ENCODE data around the gene DHFR. TPM values are rescaled to one million over a fixed set of nuclear protein-coding genes. Genes with fewer than 3 reads are reported as not detected.
A peak's percentile ranks its signal among the peaks of the same experiment; 100 is the strongest.
"Not testable (repeated sequence)": the region's sequence is repeated elsewhere in the genome, so short reads cannot be mapped to it uniquely, and the experiment has no call there.

DHFR gene
- total and polyA plus RNA-seq, 5 donors: 4.3 to 14.9 (median 8.7) TPM

DNA sequence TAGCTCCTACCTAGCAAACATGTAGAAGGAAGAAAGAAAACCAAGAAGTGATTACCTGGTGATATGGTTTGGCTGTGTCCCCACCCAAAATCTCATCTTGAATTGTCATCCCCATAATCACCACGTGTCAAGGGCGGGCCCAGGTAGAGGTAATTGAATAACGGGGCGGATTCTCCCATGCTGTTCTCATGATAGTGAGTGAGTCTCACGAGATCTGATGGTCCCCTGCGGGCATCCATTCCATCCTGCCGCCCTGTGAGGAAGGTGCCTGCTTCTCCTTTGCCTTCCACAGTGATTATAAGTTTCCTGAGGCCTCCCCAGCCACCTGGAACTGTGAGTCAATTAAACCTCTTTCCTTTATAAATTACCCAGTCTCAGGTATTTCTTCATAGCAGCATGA, 57.3 kb downstream of the DHFR start:
- no peaks in the 10 kb centered on the region for H3K4me1 ChIP-seq (ENCODE audit: control insufficient read depth, insufficient read depth, low read length)
- no peaks in the 10 kb centered on the region for H3K27me3 ChIP-seq (ENCODE audit: control insufficient read depth, insufficient read depth)
- ATAC-seq: no peak
- no peak overlapping the region for H3K27ac ChIP-seq (ENCODE audit: low read length)
- intact Hi-C loops (cut with DNase I): no loop called here
- H3K9me3 ChIP-seq (ENCODE audit: control insufficient read depth, low read length): no peaks in the 10 kb centered on the region
- DNase-seq: no peak
- no peak overlapping the region for H3K4me3 ChIP-seq (ENCODE audit: low read length)
- WGBS: 75% methylated on average over 7 of the region's 7 CpGs

- intact Hi-C loops (cut with DNase I): no loop called here
- no peak overlapping the region for H3K4me3 ChIP-seq (ENCODE audit: low read length)
- no peaks in the 10 kb centered on the region for H3K9me3 ChIP-seq (ENCODE audit: control insufficient read depth, low read length)
- WGBS: 58% methylated on average over 2 of the region's 2 CpGs
- no peaks in the 10 kb centered on the region for H3K27me3 ChIP-seq (ENCODE audit: control insufficient read depth, insufficient read depth)
- no peak overlapping the region for H3K27ac ChIP-seq (ENCODE audit: low read length)
- ATAC-seq: peak in 1 of 2 donors; percentile 19
- no peak for DNase-seq
- H3K4me1 ChIP-seq (ENCODE audit: control insufficient read depth, insufficient read depth, low read length): no peaks in the 10 kb centered on the region
Measured at GRCh38 chr5:80594810-80595209, 60.0 kb downstream of the DHFR start.

DNA sequence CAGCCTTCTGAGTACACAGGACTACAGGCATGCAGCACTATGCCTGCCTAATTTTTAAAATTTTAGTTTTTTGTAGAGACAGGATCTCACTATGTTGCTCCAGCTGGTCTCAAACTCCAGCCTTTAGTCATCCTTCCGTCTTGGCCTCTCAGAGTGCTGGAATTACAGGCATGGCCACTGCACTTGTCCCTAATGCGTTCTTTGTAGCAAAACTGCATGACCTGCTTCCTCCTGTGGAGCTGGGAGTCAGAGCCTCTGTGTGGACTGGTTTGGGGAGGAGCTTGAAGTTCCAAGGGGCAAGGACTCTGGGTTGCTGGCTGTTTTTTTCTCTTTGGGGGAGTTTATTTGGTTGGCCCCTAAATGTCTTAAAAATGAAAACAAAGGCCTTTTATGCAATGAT, 62.0 kb downstream of the DHFR start:
- H3K4me3 ChIP-seq (ENCODE audit: low read length): no peak overlapping the region
- no peak overlapping the region for H3K27ac ChIP-seq (ENCODE audit: low read length)
- no peaks in the 10 kb centered on the region for H3K27me3 ChIP-seq (ENCODE audit: control insufficient read depth, insufficient read depth)
- no peak for ATAC-seq
- no peak for DNase-seq
- intact Hi-C loops (cut with DNase I): no loop called here
- no peaks in the 10 kb centered on the region for H3K9me3 ChIP-seq (ENCODE audit: control insufficient read depth, low read length)
- 76% methylated on average over 2 of the region's 2 CpGs for WGBS
- H3K4me1 ChIP-seq (ENCODE audit: control insufficient read depth, insufficient read depth, low read length): no peaks in the 10 kb centered on the region

DNA sequence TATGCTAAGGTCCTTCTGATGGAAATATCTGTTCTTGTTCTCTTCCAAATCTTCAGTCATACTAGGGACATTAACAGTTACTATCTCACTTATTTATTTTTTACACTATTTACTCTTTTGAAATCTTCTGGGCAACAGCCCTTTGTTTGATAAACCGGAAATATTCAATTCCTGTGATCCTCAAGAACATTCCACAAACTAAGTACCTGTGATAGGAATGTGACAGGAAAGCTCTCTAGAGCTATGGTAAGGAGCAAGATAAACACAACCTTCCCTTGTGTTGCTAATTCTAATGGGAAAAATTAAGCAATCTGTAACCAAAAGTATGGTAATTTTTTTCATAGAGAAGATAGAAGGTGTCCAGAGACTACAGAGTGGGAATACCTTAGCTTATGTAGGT, 62.7 kb downstream of the DHFR start:
- DNase-seq (no peak), ATAC-seq (no peak)
- intact Hi-C loops (cut with DNase I): no loop called here

DNA sequence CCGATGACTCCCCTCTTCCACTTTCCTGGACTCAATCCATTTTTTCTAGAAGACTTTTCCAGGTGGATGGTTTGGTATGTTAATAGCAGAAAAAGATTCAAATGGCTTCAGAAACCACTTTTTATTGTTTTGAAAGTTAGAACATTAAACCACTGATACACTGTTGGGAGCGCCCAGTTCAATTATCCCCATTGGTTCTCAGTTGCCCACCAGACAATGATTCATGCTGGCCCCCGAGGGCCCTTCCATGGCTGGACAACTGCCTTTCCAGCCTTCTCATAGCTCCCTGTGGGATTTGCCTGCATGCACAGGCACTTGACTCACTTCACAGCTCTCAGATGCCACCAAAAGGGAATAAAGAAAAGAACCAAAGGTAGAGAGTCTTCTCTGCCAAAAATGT, 63.4 kb downstream of the DHFR start:
- Histone ChIP-seq H3K4me3 (ENCODE audit: low read length) (no peak overlapping the region), H3K27me3 (ENCODE audit: control insufficient read depth, insufficient read depth) (no peaks in the 10 kb centered on the region), H3K4me1 (ENCODE audit: control insufficient read depth, insufficient read depth, low read length) (no peaks in the 10 kb centered on the region), H3K27ac (ENCODE audit: low read length) (no peak overlapping the region), H3K9me3 (ENCODE audit: control insufficient read depth, low read length) (no peaks in the 10 kb centered on the region)
- WGBS: 95% methylated on average over 3 of the region's 3 CpGs
- no peak for ATAC-seq
- no peak for DNase-seq
- intact Hi-C loops (cut with DNase I): no loop called here

More for the DNA sequence above, 62.7 kb downstream of the DHFR start:
- H3K9me3 ChIP-seq (ENCODE audit: control insufficient read depth, low read length): no peaks in the 10 kb centered on the region
- no peak overlapping the region for H3K27ac ChIP-seq (ENCODE audit: low read length)
- H3K27me3 ChIP-seq (ENCODE audit: control insufficient read depth, insufficient read depth): no peaks in the 10 kb centered on the region
- H3K4me1 ChIP-seq (ENCODE audit: control insufficient read depth, insufficient read depth, low read length): no peaks in the 10 kb centered on the region
- H3K4me3 ChIP-seq (ENCODE audit: low read length): no peak overlapping the region
- WGBS: 51% methylated on average over 1 of the region's 1 CpG

- intact Hi-C loops (cut with DNase I): no loop called here
- Histone ChIP-seq H3K9me3 (ENCODE audit: control insufficient read depth, low read length) (no peaks in the 10 kb centered on the region), H3K27me3 (ENCODE audit: control insufficient read depth, insufficient read depth) (no peaks in the 10 kb centered on the region), H3K4me1 (ENCODE audit: control insufficient read depth, insufficient read depth, low read length) (no peaks in the 10 kb centered on the region), H3K4me3 (ENCODE audit: low read length) (no peak overlapping the region), H3K27ac (ENCODE audit: low read length) (no peak overlapping the region)
- WGBS: 82% methylated on average over 5 of the region's 5 CpGs
- no peak for DNase-seq
- no peak for ATAC-seq
Measured at GRCh38 chr5:80590766-80591165, 64.0 kb downstream of the DHFR start.

DNA sequence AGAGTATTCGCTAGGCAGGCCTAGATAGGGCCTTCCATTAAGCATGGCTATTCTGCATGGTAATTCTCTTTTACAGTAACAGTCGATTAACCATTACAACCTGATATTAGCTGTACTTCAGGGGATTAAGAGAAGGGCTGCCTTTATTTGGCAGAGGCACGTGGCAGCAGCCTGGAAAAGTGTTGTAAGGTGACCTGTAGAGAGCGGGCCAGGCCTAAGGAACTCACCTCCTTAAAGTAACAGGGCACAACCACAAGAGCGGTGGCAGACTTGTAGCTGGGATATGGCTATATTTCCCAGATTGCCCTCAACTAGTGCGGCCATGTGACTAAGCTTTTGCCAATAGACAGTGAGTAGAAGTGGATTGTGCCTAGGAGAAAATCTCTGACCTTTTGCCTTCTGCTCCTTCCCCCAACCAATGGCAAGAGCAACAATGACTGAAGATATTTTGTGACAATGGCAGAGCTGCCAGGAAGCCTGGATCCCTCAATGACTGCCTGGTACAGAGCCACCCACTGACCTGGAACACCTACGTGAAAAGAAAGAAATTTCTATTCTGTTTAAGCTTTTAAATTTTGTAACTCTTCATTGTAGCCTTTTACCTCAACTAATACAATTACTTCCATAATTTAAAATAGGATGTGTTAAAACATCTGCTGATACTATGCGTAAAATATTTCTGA, 65.8 kb downstream of the DHFR start:
- Histone ChIP-seq H3K4me3 (ENCODE audit: low read length) (no peak overlapping the region), H3K4me1 (ENCODE audit: control insufficient read depth, insufficient read depth, low read length) (no peaks in the 10 kb centered on the region), H3K27me3 (ENCODE audit: control insufficient read depth, insufficient read depth) (no peaks in the 10 kb centered on the region), H3K9me3 (ENCODE audit: control insufficient read depth, low read length) (no peaks in the 10 kb centered on the region), H3K27ac (ENCODE audit: low read length) (no peak overlapping the region)
- ATAC-seq (no peak), DNase-seq (no peak)
- intact Hi-C loops (cut with DNase I): no loop called here
- WGBS: 87% methylated on average over 8 of the region's 8 CpGs

DNA sequence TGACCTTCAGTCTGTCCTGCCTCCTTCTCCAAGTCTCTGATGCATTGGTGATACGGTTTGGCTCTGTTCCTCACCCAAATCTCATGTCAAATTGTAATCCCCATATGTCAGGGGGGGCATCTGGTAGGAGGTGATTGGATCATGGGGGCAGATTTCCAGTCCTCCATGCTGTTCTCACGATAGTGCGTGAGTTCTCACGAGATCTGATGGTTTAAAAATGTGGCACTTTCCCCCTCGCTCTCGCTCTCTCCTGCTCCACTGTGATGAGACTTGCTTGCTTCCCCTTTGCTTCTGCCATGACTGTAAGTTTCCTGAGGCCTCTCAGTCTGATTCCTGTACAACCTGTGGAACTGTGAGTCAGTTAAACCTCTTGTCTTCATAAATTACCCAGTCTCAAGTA, 70.0 kb downstream of the DHFR start:
- H3K27me3 ChIP-seq (ENCODE audit: control insufficient read depth, insufficient read depth): no peaks in the 10 kb centered on the region
- no peaks in the 10 kb centered on the region for H3K4me1 ChIP-seq (ENCODE audit: control insufficient read depth, insufficient read depth, low read length)
- no peak overlapping the region for H3K4me3 ChIP-seq (ENCODE audit: low read length)
- intact Hi-C loops (cut with DNase I): no loop called here
- 90% methylated on average over 6 of the region's 6 CpGs for WGBS
- no peak overlapping the region for H3K27ac ChIP-seq (ENCODE audit: low read length)
- no peaks in the 10 kb centered on the region for H3K9me3 ChIP-seq (ENCODE audit: control insufficient read depth, low read length)
- ATAC-seq: no peak
- DNase-seq: no peak

DNA sequence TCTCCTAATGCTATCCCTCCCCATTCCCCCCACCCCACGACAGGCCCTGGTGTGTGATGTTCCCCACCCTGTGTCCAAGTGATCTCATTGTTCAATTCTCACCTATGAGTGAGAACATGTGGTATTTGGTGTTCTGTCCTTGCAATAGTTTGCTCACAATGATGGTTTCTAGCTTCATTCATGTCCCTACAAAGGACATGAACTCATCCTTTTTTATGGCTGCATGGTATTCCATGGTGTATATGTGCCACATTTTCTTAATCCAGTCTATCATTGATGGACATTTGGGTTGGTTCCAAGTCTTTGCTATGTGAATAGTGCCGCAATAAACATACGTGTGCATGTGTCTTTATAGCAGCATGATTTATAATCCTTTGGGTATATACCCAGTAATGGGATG, 74.5 kb downstream of the DHFR start:
- H3K9me3 ChIP-seq (ENCODE audit: control insufficient read depth, low read length); H3K4me3 ChIP-seq (ENCODE audit: low read length); H3K27me3 ChIP-seq (ENCODE audit: control insufficient read depth, insufficient read depth); intact Hi-C loops (cut with DNase I); ATAC-seq; H3K27ac ChIP-seq (ENCODE audit: low read length); H3K4me1 ChIP-seq (ENCODE audit: control insufficient read depth, insufficient read depth, low read length); DNase-seq: not testable (repeated sequence)
- 89% methylated on average over 3 of the region's 3 CpGs for WGBS

DNA sequence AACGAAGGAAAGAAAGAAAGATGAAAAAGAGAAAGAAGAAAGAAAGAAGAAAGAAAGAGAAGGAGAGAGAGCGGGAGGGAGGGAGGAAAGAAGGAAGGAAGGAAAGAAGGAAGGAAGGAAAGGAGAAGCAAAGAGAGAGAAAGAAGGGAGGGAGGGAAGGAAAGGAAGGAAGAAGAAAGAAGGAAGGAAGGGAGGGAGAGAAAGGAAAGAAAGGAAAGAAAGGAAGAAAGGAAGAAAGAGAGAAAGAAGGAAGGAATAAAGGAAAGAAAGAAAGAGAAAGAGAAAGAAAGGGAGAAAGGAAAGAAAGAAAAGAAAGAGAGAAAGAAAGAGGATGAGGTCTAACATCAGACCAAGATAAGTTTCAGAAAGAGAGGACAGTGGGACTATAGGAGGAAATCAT, 75.7 kb downstream of the DHFR start:
- no peak for ATAC-seq
- 95% methylated on average over 2 of the region's 2 CpGs for WGBS

GRCh38 chr5:80577707-80578106, 77.1 kb downstream of the DHFR start:
- WGBS: 21% methylated on average over 5 of the region's 5 CpGs
- Histone ChIP-seq H3K27ac (ENCODE audit: low read length) (no peak overlapping the region), H3K27me3 (ENCODE audit: control insufficient read depth, insufficient read depth) (no peaks in the 10 kb centered on the region), H3K9me3 (ENCODE audit: control insufficient read depth, low read length) (no peaks in the 10 kb centered on the region), H3K4me3 (ENCODE audit: low read length) (no peak overlapping the region), H3K4me1 (ENCODE audit: control insufficient read depth, insufficient read depth, low read length) (no peaks in the 10 kb centered on the region)
- no peak for ATAC-seq
- intact Hi-C loops (cut with DNase I): no loop called here
- DNase-seq: no peak

More for the DNA sequence above, 75.7 kb downstream of the DHFR start:
- DNase-seq: no peak
- H3K4me1 ChIP-seq (ENCODE audit: control insufficient read depth, insufficient read depth, low read length): no peaks in the 10 kb centered on the region
- H3K27me3 ChIP-seq (ENCODE audit: control insufficient read depth, insufficient read depth): no peaks in the 10 kb centered on the region
- no peak overlapping the region for H3K27ac ChIP-seq (ENCODE audit: low read length)
- H3K9me3 ChIP-seq (ENCODE audit: control insufficient read depth, low read length): no peaks in the 10 kb centered on the region
- no peak overlapping the region for H3K4me3 ChIP-seq (ENCODE audit: low read length)
- intact Hi-C loops (cut with DNase I): no loop called here

DNA sequence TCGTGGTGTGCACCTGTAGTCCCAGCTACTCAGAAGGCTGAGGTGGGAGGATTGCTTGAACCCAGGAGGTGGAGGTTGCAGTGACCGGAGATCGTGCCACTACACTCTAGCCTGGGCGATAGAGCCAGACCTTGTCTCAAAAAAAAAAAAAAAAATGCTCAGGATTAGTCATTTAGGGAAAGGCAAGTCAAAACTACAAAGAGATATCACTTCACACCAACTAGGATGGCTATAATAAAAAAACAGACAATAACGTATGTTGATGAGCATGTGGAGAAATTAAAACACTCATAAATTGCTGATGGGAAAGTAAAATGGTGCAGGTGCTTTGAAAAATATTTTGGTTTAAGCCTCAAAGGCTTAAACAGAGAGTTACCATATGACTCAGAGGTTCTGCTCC, 78.4 kb downstream of the DHFR start:
- Histone ChIP-seq H3K4me3 (ENCODE audit: low read length) (no peak overlapping the region), H3K27ac (ENCODE audit: low read length) (no peak overlapping the region), H3K9me3 (ENCODE audit: control insufficient read depth, low read length) (no peaks in the 10 kb centered on the region), H3K4me1 (ENCODE audit: control insufficient read depth, insufficient read depth, low read length) (no peaks in the 10 kb centered on the region), H3K27me3 (ENCODE audit: control insufficient read depth, insufficient read depth) (no peaks in the 10 kb centered on the region)
- DNase-seq: no peak
- no peak for ATAC-seq
- intact Hi-C loops (cut with DNase I): no loop called here
- 89% methylated on average over 5 of the region's 5 CpGs for WGBS
